ENCODE measurements around the gene ZNF45. TPM values are rescaled to one million over a fixed set of nuclear protein-coding genes. Genes with fewer than 3 reads are reported as not detected.

Gene ZNF45
- total RNA-seq, 1 experiment from 2014 or later = 15.2 TPM

Other genes with a start within 250 kb of the ZNF45 start
- not detected for gene IRGC, start 219.2 kb downstream of the ZNF45 start, total RNA-seq (2021; ENCODE audit: unreplicated experiment)
- gene SMG9, start 180.3 kb downstream of the ZNF45 start, total RNA-seq (2021; ENCODE audit: unreplicated experiment) = 80.2 TPM
- 72.9 TPM for gene KCNN4, start 154.3 kb downstream of the ZNF45 start, total RNA-seq (2021; ENCODE audit: unreplicated experiment)
- gene LYPD5, start 132.8 kb downstream of the ZNF45 start, total RNA-seq (2021; ENCODE audit: unreplicated experiment) = 7.6 TPM
- 7.6 TPM for gene ZNF283, start 108.0 kb downstream of the ZNF45 start, total RNA-seq (2021; ENCODE audit: unreplicated experiment)
- not detected for gene ZNF404, start 51.3 kb downstream of the ZNF45 start, total RNA-seq (2021; ENCODE audit: unreplicated experiment)
- 2.5 TPM for gene ZNF221, start 15.9 kb upstream of the ZNF45 start, total RNA-seq (2021; ENCODE audit: unreplicated experiment)
- 2.2 TPM for gene ZNF155, start 48.9 kb upstream of the ZNF45 start, total RNA-seq (2021; ENCODE audit: unreplicated experiment)
- gene ZNF230, start 67.7 kb upstream of the ZNF45 start, total RNA-seq (2021; ENCODE audit: unreplicated experiment) = 2.8 TPM
- 3.0 TPM for gene ZNF222, start 90.1 kb upstream of the ZNF45 start, total RNA-seq (2021; ENCODE audit: unreplicated experiment)
- gene ZNF223, start 116.8 kb upstream of the ZNF45 start, total RNA-seq (2021; ENCODE audit: unreplicated experiment) = 0.27 TPM
- gene ZNF284, start 136.9 kb upstream of the ZNF45 start, total RNA-seq (2021; ENCODE audit: unreplicated experiment) = not detected
- gene ZNF224, start 159.1 kb upstream of the ZNF45 start, total RNA-seq (2021; ENCODE audit: unreplicated experiment) = 15.1 TPM
- gene ZNF225, start 178.1 kb upstream of the ZNF45 start, total RNA-seq (2021; ENCODE audit: unreplicated experiment) = 2.8 TPM
- gene ZNF234, start 206.3 kb upstream of the ZNF45 start, total RNA-seq (2021; ENCODE audit: unreplicated experiment) = 3.4 TPM
- gene ZNF226, start 229.8 kb upstream of the ZNF45 start, total RNA-seq (2021; ENCODE audit: unreplicated experiment) = 17.4 TPM

Data from HCT116 (cell line).